ENCODE data around the gene HIF1A.

The HIF1A gene

GRCh38 chr14:61672796-61673195, 22.5 kb upstream of the HIF1A start:
- no peak for TF ChIP-seq CTCF (IDR thresholded peaks at IDR 0.05; ENCODE audit: insufficient read depth, missing control alignments)
- DNase-seq (ENCODE audit: insufficient read length, low spot score) (no peak), FAIRE-seq (no peak)

- FAIRE-seq: no peak
- no peak for DNase-seq (ENCODE audit: insufficient read length, low spot score)
- TF ChIP-seq CTCF (IDR thresholded peaks at IDR 0.05; ENCODE audit: insufficient read depth, missing control alignments): no peak
These were observed 22.0 kb upstream of the HIF1A start for GRCh38 chr14:61673305-61673704.

GRCh38 chr14:61675291-61675690, 20.0 kb upstream of the HIF1A start:
- no peak for TF ChIP-seq CTCF (IDR thresholded peaks at IDR 0.05; ENCODE audit: insufficient read depth, missing control alignments)
- DNase-seq (ENCODE audit: insufficient read length, low spot score): no peak
- no peak for FAIRE-seq

- DNase-seq (ENCODE audit: insufficient read length, low spot score): no peak
- TF ChIP-seq CTCF (IDR thresholded peaks at IDR 0.05; ENCODE audit: insufficient read depth, missing control alignments): no peak
- FAIRE-seq: no peak
These were observed 17.8 kb upstream of the HIF1A start for GRCh38 chr14:61677479-61677878.

- FAIRE-seq (no peak), DNase-seq (ENCODE audit: insufficient read length, low spot score) (no peak)
- no peak for TF ChIP-seq CTCF (IDR thresholded peaks at IDR 0.05; ENCODE audit: insufficient read depth, missing control alignments)
These were observed 16.3 kb upstream of the HIF1A start for GRCh38 chr14:61678975-61679374.

- DNase-seq (ENCODE audit: insufficient read length, low spot score) (no peak), FAIRE-seq (no peak)
- TF ChIP-seq CTCF (IDR thresholded peaks at IDR 0.05; ENCODE audit: insufficient read depth, missing control alignments): no peak
These were observed 13.9 kb upstream of the HIF1A start for GRCh38 chr14:61681413-61681812.

GRCh38 chr14:61683108-61683507, 12.2 kb upstream of the HIF1A start:
- FAIRE-seq (no peak), DNase-seq (ENCODE audit: insufficient read length, low spot score) (no peak)
- no peak for TF ChIP-seq CTCF (IDR thresholded peaks at IDR 0.05; ENCODE audit: insufficient read depth, missing control alignments)

All from D721Med (cell line).